Muscle of leg (tissue), 11 donors: Measurements from ENCODE around the gene C16orf92. TPM values are rescaled to one million over a fixed set of nuclear protein-coding genes. Genes with fewer than 3 reads are reported as not detected.

Experiments
- DNase-seq: peaks from one replicate; pipeline ENCODE4 v3.0.0; 2013
- H3K27ac ChIP-seq: one replicate; pipeline ENCODE4 v1.5.1; 2013; ENCODE audit warnings: mild to moderate bottlenecking, low read length, control low read depth
- H3K27me3 ChIP-seq: one replicate; pipeline ENCODE4 v1.6.1; 2013; ENCODE audit warnings: low read length; ENCODE audit not compliant: control insufficient read depth, insufficient read depth
- H3K36me3 ChIP-seq: one replicate; pipeline ENCODE4 v1.6.1; 2013; ENCODE audit warnings: low read length; ENCODE audit not compliant: control insufficient read depth, insufficient read depth
- H3K4me1 ChIP-seq: one replicate; pipeline ENCODE4 v1.6.1; 2013; ENCODE audit warnings: low read length; ENCODE audit not compliant: control insufficient read depth, insufficient read depth
- H3K4me3 ChIP-seq: one replicate; pipeline ENCODE4 v1.5.1; 2013; ENCODE audit warnings: low read length, control low read depth
- H3K9me3 ChIP-seq: replicated peaks from 2 replicates; pipeline ENCODE4 v1.6.1; 2013; ENCODE audit warnings: low read depth, low read length; ENCODE audit not compliant: control insufficient read depth
- WGBS: methylation state at CpG from one replicate; pipeline ENCODE4 v1.1.5; 2013; ENCODE audit warnings: missing lambda C conversion rate; ENCODE audit not compliant: insufficient coverage; 5-methylcytosine and 5-hydroxymethylcytosine counted together
- polyA plus RNA-seq, 8 donors: library from polyadenylated mRNA; unstranded; fragments of 120-200 nt; gene quantifications; one replicate each; pipeline versions ENCODE4 v1.2.1 to v1.2.3, GENCODE V29; 2013; ENCODE audit warnings: inconsistent platforms in 1 of 8, low replicate concordance in 1 of 8; ENCODE audit not compliant: insufficient read length in 8 of 8, insufficient read depth in 1 of 8
- total RNA-seq: library from RNA; stranded (reverse); fragments of 120-200 nt; gene quantifications from one replicate; pipeline ENCODE4 v1.2.4, GENCODE V29; 2013

C16orf92 gene
- total and polyA plus RNA-seq, 9 donors, result not detected

DNA sequence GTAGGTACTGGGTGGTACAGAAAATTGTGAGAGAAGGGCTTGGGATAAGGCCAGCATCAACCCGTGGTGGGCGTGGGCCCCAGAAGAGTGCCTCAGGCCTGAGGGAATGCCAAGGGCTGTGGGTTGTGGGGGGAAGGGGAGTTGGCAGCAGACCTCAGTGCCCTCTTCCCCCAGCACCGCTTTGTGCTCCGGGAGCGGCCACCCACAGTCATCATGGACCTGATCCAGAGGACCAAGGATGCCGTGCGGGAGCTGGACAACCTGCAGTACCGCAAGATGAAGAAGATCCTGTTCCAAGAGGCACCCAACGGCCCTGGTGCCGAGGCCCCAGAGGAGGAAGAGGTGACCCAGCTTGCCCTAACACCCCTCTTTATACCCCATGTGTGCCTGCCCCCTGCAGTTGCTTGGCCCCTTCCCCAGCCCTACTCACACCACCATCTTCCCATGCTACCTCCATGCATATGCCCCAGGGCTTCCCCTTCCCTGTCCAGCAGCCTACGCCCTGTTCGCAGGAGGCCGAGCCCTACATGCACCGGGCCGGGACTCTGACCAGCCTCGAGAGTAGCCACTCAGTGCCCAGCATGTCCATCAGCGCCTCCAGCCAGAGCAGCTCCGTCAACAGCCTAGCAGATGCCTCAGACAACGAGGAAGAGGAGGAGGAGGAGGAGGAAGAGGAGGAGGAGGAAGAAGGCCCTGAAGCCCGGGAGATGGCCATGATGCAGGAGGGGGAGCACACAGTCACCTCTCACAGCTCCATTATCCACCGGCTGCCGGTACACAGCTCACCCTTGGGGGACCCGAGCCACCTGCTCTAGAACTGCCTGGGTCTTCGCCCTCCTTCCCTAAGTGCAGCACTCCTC lies 40.2 kb upstream of the C16orf92 start:
- Histone ChIP-seq H3K9me3 (no peaks in the 10 kb centered on the region), H3K27ac (no peak overlapping the region), H3K4me3 (no peak overlapping the region), H3K27me3 (no peaks in the 10 kb centered on the region), H3K36me3 (peaks cover 99% of the 10 kb centered on the region), H3K4me1 (peaks cover 7% of the 10 kb centered on the region)
- no peak for DNase-seq
- 88% methylated on average over 13 of the region's 24 CpGs for WGBS

DNA sequence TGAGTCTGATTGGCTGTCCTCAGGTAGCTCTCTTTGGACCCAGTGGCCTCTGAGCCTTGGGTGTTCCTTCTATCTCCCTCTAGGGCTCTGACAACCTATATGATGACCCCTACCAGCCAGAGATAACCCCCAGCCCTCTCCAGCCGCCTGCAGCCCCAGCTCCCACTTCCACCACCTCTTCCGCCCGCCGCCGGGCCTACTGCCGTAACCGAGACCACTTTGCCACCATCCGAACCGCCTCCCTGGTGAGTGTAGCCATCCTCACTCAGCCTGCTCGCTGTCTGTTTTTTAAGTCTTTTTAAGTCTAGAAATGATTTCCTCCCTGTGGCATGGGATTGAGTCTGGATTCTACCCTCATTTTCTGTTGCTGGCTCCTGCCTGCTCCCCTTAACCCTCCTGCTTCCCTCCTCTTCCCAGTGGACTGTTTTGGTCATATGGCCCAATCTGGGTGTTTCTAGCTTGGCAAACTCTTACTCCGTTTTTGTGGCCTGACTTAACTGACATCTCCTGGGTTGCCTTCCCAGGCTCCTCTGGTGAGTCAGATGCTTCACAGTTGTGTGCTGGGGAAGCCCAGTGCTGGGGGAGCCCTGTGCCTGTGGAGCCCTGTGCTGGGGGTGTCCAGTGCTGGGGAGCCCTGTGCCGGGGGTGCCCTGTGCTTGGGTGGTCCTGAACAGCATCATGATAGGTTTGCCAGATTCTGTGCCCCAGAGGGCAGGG lies 39.4 kb upstream of the C16orf92 start:
- peaks cover 99% of the 10 kb centered on the region for H3K36me3 ChIP-seq
- H3K27ac ChIP-seq, result no peak overlapping the region
- H3K4me3 ChIP-seq, result no peak overlapping the region
- WGBS, result 87% methylated on average over 12 of the region's 12 CpGs
- H3K9me3 ChIP-seq, result no peaks in the 10 kb centered on the region
- DNase-seq, result no peak
- H3K27me3 ChIP-seq, result no peaks in the 10 kb centered on the region
- H3K4me1 ChIP-seq, result no peaks in the 10 kb centered on the region

DNA sequence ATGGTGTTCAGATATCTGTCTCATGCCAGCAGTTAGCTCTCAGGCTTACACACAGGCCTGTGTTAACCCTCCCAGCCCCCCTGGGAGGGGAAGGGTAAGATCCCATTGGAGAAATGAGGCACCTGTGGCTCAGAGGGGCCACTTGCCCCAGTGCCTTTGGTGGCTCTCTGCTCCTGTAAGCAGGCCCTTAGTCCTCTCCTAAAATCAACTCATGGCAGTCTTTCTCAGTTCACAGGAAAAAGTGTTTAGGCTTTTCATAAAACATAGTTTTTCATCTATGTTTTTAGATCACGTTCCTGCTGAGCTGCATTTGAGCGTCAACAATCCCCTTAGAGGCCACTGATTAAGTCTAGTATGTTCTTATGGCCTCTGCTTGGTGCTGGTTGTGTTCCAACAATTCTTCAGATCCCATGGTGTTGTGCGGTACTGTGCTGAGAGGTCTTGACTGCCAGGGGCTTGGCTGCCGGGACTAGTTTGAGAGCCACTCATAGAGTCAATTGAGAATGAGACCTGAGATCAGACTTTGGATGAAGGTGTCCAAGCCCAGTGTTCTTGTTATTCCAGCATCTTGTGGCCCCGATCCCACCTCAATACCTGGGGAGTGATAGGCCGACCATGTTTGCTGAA lies 38.7 kb upstream of the C16orf92 start:
- Histone ChIP-seq H3K4me3 (no peak overlapping the region), H3K36me3 (peaks cover 99% of the 10 kb centered on the region), H3K4me1 (no peaks in the 10 kb centered on the region), H3K27ac (no peak overlapping the region), H3K27me3 (no peaks in the 10 kb centered on the region), H3K9me3 (no peaks in the 10 kb centered on the region)
- WGBS, result 61% methylated on average over 3 of the region's 6 CpGs
- DNase-seq, result no peak

DNA sequence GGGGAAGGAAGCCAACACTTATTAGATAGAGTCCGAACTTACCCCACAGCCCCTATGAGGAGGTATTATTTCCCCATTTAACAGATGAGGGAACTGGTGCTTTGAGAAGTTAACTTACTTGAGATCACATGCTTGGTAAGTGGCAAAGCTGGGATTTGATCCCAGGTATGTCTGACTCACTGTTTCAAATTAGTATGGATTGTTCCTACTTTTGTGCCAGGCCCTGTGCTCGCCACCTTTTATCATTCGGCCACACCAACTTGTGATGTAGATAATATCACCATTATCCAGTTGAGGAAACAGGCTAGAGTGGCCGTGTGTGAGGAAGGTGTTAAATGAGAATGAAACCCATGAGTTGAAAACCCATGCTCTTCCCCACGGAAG lies 38.2 kb upstream of the C16orf92 start:
- no peak overlapping the region for H3K27ac ChIP-seq

DNA sequence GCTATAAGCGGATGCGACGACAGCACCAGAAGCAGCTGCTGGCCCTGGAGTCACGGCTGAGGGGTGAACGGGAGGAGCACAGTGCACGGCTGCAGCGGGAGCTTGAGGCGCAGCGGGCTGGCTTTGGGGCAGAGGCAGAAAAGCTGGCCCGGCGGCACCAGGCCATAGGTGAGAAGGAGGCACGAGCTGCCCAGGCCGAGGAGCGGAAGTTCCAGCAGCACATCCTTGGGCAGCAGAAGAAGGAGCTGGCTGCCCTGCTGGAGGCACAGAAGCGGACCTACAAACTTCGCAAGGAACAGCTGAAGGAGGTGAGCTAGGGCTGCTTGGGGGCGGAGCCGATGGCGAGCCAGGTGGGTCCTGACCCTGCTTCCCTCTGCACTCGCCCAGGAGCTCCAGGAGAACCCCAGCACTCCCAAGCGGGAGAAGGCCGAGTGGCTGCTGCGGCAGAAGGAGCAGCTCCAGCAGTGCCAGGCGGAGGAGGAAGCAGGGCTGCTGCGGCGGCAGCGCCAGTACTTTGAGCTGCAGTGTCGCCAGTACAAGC lies 37.7 kb upstream of the C16orf92 start:
- Histone ChIP-seq H3K36me3 (peaks cover 98% of the 10 kb centered on the region), H3K27me3 (no peaks in the 10 kb centered on the region), H3K9me3 (no peaks in the 10 kb centered on the region), H3K27ac (no peak overlapping the region), H3K4me3 (no peak overlapping the region), H3K4me1 (no peaks in the 10 kb centered on the region)
- 90% methylated on average over 23 of the region's 28 CpGs for WGBS
- DNase-seq, result no peak

More for the DNA sequence above, 38.2 kb upstream of the C16orf92 start:
- Histone ChIP-seq H3K9me3 (no peaks in the 10 kb centered on the region), H3K4me3 (no peak overlapping the region), H3K36me3 (peaks cover 99% of the 10 kb centered on the region), H3K4me1 (no peaks in the 10 kb centered on the region), H3K27me3 (no peaks in the 10 kb centered on the region)
- no peak for DNase-seq
- WGBS, result 88% methylated on average over 1 of the region's 5 CpGs

DNA sequence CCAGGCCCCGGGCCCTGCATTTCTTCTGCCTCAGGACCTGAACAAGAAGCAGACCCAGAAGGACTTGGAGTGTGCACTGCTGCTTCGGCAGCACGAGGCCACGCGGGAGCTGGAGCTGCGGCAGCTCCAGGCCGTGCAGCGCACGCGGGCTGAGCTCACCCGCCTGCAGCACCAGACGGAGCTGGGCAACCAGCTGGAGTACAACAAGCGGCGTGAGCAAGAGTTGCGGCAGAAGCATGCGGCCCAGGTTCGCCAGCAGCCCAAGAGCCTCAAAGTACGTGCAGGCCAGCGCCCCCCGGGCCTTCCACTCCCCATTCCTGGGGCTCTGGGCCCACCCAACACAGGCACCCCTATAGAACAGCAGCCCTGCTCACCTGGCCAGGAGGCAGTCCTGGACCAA lies 36.8 kb upstream of the C16orf92 start:
- no peak overlapping the region for H3K27ac ChIP-seq
- no peaks in the 10 kb centered on the region for H3K9me3 ChIP-seq
- no peaks in the 10 kb centered on the region for H3K27me3 ChIP-seq
- H3K36me3 ChIP-seq, result peaks cover 98% of the 10 kb centered on the region
- WGBS, result 91% methylated on average over 17 of the region's 20 CpGs
- H3K4me1 ChIP-seq, result no peaks in the 10 kb centered on the region
- DNase-seq, result no peak
- H3K4me3 ChIP-seq, result no peak overlapping the region

DNA sequence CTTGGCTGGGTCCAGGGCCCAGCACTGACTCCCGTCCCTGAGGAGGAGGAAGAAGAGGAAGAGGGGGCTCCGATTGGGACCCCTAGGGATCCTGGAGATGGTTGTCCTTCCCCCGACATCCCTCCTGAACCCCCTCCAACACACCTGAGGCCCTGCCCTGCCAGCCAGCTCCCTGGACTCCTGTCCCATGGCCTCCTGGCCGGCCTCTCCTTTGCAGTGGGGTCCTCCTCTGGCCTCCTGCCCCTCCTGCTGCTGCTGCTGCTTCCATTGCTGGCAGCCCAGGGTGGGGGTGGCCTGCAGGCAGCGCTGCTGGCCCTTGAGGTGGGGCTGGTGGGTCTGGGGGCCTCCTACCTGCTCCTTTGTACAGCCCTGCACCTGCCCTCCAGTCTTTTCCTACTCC lies 36.1 kb upstream of the C16orf92 start:
- 80% methylated on average over 2 of the region's 5 CpGs for WGBS

DNA sequence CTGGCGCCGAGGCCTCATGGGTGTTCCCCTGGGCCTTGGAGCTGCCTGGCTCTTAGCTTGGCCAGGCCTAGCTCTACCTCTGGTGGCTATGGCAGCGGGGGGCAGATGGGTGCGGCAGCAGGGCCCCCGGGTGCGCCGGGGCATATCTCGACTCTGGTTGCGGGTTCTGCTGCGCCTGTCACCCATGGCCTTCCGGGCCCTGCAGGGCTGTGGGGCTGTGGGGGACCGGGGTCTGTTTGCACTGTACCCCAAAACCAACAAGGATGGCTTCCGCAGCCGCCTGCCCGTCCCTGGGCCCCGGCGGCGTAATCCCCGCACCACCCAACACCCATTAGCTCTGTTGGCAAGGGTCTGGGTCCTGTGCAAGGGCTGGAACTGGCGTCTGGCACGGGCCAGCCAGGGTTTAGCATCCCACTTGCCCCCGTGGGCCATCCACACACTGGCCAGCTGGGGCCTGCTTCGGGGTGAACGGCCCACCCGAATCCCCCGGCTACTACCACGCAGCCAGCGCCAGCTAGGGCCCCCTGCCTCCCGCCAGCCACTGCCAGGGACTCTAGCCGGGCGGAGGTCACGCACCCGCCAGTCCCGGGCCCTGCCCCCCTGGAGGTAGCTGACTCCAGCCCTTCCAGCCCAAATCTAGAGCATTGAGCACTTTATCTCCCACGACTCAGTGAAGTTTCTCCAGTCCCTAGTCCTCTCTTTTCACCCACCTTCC lies 35.5 kb upstream of the C16orf92 start:
- WGBS, result 94% methylated on average over 34 of the region's 35 CpGs
- Histone ChIP-seq H3K27me3 (no peaks in the 10 kb centered on the region), H3K4me1 (no peaks in the 10 kb centered on the region), H3K27ac (no peak overlapping the region), H3K9me3 (no peaks in the 10 kb centered on the region), H3K4me3 (no peak overlapping the region), H3K36me3 (peaks cover 98% of the 10 kb centered on the region)
- DNase-seq, result no peak

More for the DNA sequence above, 36.1 kb upstream of the C16orf92 start:
- Histone ChIP-seq H3K4me3 (no peak overlapping the region), H3K4me1 (no peaks in the 10 kb centered on the region), H3K27ac (no peak overlapping the region), H3K36me3 (peaks cover 98% of the 10 kb centered on the region), H3K27me3 (no peaks in the 10 kb centered on the region), H3K9me3 (no peaks in the 10 kb centered on the region)
- no peak for DNase-seq

DNA sequence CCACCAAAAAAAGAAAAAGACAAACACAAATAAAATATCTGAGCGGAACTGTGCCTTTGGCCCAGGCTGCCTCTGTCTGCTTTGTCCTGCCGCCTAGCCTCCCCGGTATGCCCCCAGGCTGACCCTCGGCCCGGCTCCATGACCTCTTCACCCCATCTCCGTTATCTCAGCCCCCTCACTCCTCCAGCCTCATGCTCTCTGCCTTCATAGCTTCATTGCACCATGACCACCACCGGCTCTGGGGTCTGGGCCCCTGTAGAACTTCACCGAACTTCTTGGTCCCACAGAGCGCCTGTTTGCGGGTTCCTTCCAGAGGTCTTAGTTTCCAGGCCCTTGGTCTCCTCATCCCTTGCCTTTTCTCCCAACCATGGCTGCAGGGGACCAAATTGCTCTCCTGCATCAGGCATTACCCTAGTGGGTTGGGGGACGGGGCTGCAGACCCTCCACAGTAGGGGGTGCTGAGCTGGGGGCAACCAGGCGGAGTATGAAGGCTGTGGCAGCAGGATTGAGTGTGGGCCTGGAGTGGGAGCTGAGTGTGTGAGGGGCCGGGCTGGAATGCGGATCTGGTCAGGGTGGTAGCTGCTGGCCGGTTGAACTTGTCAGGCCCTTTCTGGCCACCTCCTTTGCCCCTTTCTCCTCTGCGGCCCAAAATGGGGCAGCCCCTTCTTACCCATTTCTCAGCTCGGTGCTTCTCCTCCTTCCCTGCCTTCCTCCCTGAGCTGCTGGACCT lies 34.5 kb upstream of the C16orf92 start:
- no peak for DNase-seq
- Histone ChIP-seq H3K36me3 (peaks cover 98% of the 10 kb centered on the region), H3K9me3 (no peaks in the 10 kb centered on the region), H3K27me3 (no peaks in the 10 kb centered on the region), H3K27ac (no peak overlapping the region), H3K4me1 (no peaks in the 10 kb centered on the region), H3K4me3 (no peak overlapping the region)
- 87% methylated on average over 11 of the region's 17 CpGs for WGBS
